ENCODE data around the gene DBNDD1.

DNA sequence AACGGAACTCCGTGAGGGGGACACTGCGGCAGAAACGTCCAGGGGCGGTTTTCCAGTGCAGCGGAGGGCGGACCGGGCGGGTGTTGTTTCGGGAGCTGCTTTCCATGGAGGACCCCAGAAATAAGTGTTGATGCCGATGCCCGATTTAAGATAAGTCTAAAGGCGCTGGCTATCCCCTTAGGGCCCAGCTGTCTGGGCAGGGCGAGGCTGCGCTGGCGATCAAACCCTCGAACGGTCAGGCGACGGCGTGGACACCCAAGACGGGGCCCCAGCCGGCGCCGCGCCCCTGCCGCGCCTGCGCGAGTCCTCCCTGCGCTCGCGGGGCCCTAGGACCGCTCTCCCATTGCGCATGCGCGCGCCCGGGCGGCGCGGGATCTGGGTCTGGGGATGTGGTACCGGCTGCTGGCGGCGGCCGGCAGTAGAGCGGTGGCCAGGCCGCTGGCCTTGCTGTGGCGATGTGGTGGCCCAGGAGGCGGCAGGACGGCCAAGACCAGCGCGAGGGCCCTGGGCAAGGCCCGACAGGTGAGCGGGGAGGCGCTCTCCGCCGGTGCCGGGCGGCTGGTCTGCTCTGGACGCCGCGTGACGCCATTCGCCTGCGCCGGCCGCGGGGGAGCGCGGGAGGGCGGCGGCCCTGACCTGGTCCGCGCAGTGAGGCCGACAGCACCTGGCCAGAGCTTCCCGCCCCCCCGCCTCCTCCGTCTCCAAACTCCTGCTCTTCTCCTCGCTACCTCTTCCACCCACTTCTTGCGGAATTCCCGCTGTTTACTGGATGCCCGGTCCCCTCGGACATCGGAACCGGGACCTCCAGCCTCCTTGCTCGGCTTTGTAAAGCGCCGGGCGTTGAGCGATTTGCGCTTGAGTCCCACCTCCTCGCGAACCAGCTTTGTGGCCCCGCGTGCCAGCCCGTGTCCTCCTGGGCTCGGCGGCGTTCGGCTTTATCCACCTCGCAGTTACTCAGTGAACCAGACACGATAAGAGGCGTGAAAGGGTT, 46.7 kb downstream of the DBNDD1 start:
- no peak for TF ChIP-seq EZH2 (IDR thresholded peaks at IDR 0.05; ENCODE audit: insufficient read depth, low read length)
- TF ChIP-seq, protein P1, sequence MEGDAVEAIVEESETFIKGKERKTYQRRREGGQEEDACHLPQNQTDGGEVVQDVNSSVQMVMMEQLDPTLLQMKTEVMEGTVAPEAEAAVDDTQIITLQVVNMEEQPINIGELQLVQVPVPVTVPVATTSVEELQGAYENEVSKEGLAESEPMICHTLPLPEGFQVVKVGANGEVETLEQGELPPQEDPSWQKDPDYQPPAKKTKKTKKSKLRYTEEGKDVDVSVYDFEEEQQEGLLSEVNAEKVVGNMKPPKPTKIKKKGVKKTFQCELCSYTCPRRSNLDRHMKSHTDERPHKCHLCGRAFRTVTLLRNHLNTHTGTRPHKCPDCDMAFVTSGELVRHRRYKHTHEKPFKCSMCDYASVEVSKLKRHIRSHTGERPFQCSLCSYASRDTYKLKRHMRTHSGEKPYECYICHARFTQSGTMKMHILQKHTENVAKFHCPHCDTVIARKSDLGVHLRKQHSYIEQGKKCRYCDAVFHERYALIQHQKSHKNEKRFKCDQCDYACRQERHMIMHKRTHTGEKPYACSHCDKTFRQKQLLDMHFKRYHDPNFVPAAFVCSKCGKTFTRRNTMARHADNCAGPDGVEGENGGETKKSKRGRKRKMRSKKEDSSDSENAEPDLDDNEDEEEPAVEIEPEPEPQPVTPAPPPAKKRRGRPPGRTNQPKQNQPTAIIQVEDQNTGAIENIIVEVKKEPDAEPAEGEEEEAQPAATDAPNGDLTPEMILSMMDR (IDR thresholded peaks at IDR 0.05; ENCODE audit: insufficient read depth, low read depth, low read length) = no peak
